GM21737 (cell line): ENCODE measurements around the gene CASD1.

Source experiments
- ATAC-seq: cut with Tn5 transposase; IDR thresholded peaks from one replicate; pipeline ENCODE4 v1.9.1; 2021; ENCODE audit warnings: mild to moderate bottlenecking, moderate library complexity; ENCODE audit not compliant: unreplicated experiment

The CASD1 gene

GRCh38 chr7:94512735-94513564, 3.3 kb downstream of the CASD1 start:
- no peak for ATAC-seq

GRCh38 chr7:94513565-94513860, 3.9 kb downstream of the CASD1 start:
- ATAC-seq, result no peak

GRCh38 chr7:94514140-94514889, 4.7 kb downstream of the CASD1 start:
- no peak for ATAC-seq

GRCh38 chr7:94514917-94515316, 5.3 kb downstream of the CASD1 start:
- no peak for ATAC-seq

- no peak for ATAC-seq
Observed at GRCh38 chr7:94525923-94526322, 16.3 kb downstream of the CASD1 start.

- no peak for ATAC-seq
Observed at GRCh38 chr7:94529516-94529915, 19.9 kb downstream of the CASD1 start.

GRCh38 chr7:94530109-94530508, 20.5 kb downstream of the CASD1 start:
- no peak for ATAC-seq

- ATAC-seq, result no peak
Observed at GRCh38 chr7:94532676-94533075, 23.1 kb downstream of the CASD1 start.

- ATAC-seq, result no peak
Observed at GRCh38 chr7:94540428-94540827, 30.8 kb downstream of the CASD1 start.

GRCh38 chr7:94547126-94547525, 37.5 kb downstream of the CASD1 start:
- no peak for ATAC-seq

GRCh38 chr7:94556028-94556427, 46.4 kb downstream of the CASD1 start:
- ATAC-seq, result peak; percentile 62

GRCh38 chr7:94557215-94557614, 47.6 kb downstream of the CASD1 start:
- ATAC-seq, result no peak

GRCh38 chr7:94559972-94560371, 50.4 kb downstream of the CASD1 start:
- no peak for ATAC-seq

GRCh38 chr7:94561841-94562514, 52.4 kb downstream of the CASD1 start:
- no peak for ATAC-seq

GRCh38 chr7:94562525-94562924, 52.9 kb downstream of the CASD1 start:
- no peak for ATAC-seq

- ATAC-seq, result no peak
Observed at GRCh38 chr7:94565247-94565894, 55.8 kb downstream of the CASD1 start.

- no peak for ATAC-seq
Observed at GRCh38 chr7:94567396-94567795, 57.8 kb downstream of the CASD1 start.

- no peak for ATAC-seq
Observed at GRCh38 chr7:94571816-94572215, 62.2 kb downstream of the CASD1 start.

- no peak for ATAC-seq
Observed at GRCh38 chr7:94575646-94576045, 66.0 kb downstream of the CASD1 start.

- ATAC-seq, result no peak
Observed at GRCh38 chr7:94576316-94576715, 66.7 kb downstream of the CASD1 start.

GRCh38 chr7:94577357-94577756, 67.7 kb downstream of the CASD1 start:
- no peak for ATAC-seq
